ENCODE results near the gene NMUR1.

The NMUR1 gene

DNA sequence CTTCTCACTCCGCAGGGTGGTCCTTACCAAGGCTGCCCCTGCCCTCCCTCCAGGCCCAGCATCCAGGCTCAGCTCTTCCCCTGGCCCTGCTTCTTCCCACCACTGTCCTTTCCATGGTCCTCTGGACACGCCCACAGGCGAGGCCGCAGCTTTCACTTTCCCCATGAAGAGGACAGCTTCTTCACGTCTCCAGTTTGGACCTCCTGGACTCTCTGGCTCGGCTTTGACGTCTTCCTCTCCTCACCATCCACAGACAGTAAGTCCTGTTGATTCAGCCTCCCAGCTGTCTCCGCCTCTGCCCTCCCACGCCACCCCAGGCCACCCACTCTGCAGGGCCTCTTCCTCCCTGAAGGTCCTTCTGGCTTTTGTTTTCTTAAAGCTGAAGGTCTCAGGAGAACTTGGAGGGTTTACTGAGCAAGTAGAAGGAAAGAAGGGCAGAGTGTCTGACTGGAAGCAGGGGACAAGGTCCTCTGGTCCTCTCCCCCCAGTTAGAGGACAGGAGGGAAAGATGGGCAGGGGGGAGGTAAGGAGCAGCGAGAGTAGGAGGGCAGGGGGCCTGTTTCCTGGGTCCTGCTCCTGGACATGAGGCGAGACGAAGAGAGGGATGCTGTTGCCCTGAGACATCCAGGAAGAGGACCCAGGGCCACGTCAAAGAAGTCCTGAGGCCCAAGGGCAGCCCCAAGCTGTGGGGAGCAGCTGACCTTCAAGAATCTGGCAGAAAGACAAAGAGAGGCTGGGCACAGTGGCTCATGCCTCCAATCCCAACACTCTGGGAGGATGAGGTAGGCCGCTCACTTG is 24.7 kb upstream of the NMUR1 start:
- in situ Hi-C loops (cut with HindIII; ENCODE audit: low sequenced_read_pairs), result no loop called here

DNA sequence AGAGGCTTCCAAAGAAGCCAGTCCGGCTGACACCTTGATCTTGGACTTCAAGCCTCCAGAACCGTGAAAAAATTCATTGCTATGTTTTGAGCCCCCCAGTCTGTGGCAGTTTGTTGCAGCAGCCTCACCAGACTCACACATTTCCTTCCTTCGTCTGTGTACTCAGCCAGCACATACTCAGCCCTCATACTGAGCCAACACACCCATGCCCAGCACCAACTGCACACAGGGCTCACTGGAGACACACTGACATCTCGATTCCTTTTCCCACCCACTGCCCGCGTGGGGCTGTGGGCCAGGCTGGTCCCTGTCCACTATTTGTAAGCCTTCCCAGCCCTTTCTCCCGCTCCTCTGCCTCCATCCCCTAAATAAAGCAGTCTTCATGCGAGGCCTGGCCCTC is 24.1 kb upstream of the NMUR1 start:
- in situ Hi-C loops (cut with HindIII; ENCODE audit: low sequenced_read_pairs), result no loop called here

DNA sequence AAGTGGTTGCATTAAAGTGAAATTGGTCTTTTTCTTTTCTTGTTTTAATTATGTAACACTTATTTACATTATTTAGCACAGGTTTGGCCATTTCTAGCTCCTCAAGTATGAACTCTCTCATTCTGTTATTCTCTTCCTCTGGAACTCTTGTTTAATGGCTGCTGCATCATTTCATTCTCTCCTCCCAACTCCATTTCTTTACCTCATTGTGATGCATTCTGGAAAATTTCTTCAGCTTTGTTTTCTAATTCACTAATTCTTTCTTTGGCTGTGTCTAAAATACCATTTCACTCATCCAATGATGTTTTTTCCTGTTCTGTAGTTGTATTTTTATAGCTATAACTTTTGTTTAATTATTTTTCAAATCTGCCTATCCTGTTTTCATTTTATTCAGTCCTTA is 22.5 kb upstream of the NMUR1 start:
- in situ Hi-C loops (cut with HindIII; ENCODE audit: low sequenced_read_pairs), result no loop called here

DNA sequence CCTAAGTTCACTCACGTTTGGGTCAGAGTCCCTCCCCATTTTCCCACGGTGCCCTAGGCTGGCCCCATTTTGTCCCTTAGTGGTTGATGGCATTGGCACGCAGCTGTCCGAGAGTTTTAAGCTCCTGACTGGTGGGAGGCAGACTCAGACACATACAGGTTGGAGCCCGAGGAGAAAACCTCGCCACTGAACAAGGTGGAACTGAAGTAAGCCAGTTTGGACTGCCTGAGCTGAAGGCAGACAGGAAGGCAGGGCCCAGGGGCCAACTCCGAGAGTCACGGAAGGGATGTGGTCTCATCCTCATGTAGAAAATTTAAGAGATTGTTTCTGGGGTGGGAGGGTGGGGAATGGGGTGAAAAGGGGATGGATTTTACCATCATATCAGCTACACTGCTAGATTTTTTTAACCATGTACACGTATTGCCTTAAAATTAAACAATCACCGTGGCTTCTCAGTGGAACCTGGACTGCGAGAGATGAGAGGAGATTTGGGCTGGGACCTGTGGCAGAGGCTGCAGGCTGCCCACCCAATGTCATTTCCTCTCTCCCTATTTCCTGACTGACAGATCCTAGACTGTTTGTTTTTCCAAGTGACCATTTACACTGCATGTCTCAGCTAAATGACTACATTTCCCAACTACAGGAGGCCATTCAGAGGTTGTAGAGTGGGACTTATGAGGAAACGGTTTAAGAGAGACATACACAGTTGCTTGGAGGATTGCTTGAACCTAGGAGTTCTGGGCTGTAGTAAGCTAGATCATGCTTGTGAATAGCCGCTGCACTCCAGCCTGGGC is 19.4 kb upstream of the NMUR1 start:
- in situ Hi-C loops (cut with HindIII; ENCODE audit: low sequenced_read_pairs), result no loop called here

DNA sequence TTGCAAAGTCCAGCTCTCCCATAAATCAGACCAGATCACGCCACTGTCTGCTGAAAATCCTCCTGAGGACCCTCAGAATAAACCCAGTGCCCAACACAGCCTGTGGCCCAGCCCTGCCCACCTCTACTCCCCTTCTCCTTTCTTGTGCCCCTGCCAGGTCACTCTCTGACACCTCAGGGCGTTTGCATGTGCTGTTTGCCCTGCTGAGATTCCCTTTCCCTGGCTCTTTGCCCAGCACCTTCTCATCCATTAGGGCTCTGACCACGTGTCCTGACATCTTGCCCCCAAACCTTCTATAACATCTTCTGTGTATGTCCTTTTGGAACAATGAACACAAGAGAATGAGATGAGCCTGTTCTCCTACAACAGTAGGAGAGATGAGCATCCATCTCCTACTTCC is 18.5 kb upstream of the NMUR1 start:
- in situ Hi-C loops (cut with HindIII; ENCODE audit: low sequenced_read_pairs), result no loop called here

GRCh38 chr2:231547315-231548110 is 17.3 kb upstream of the NMUR1 start:
- in situ Hi-C loops (cut with HindIII; ENCODE audit: low sequenced_read_pairs), result no loop called here

- in situ Hi-C loops (cut with HindIII; ENCODE audit: low sequenced_read_pairs), result no loop called here
These were observed 15.9 kb upstream of the NMUR1 start for GRCh38 chr2:231546014-231546715.

DNA sequence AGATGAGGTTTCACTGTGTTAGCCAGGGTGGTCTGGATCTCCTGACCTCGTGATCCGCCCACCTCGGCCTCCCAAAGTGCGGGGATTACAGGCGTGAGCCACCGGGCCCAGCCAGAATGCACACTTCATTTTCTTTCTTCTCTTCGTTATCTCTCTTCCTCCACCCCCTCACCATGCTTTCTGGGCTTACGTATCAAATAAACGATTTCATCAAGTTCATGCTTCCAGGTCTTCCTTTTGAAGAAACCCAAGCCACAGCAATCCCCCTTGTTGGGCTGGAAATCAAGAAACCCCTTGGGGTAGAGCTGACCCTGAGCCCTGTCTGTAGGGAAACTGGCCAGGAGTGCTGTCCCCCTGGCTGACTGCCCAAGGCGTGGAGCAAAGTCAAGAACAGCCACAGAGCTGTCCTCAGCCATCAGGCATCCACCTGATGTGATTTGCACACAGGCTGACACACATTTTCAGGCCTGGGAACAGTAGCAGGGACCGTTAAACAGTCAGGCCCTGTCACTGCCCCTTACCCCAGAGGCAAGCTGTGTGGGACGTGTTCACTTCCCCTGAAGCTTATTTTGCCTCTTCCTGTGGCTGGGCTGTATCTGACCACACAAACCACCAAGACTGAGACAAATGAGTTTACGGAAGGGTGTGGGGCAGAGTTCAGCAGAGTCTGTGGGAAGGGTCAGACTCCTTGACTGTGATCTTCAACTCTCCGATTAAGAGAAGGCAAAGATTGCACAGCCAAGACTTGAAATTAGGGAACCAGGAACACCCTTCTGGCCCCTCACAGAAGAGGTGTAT is 15.1 kb upstream of the NMUR1 start:
- in situ Hi-C loops (cut with HindIII; ENCODE audit: low sequenced_read_pairs), result no loop called here

GRCh38 chr2:231542136-231542535 is 11.9 kb upstream of the NMUR1 start:
- in situ Hi-C loops (cut with HindIII; ENCODE audit: low sequenced_read_pairs), result no loop called here

DNA sequence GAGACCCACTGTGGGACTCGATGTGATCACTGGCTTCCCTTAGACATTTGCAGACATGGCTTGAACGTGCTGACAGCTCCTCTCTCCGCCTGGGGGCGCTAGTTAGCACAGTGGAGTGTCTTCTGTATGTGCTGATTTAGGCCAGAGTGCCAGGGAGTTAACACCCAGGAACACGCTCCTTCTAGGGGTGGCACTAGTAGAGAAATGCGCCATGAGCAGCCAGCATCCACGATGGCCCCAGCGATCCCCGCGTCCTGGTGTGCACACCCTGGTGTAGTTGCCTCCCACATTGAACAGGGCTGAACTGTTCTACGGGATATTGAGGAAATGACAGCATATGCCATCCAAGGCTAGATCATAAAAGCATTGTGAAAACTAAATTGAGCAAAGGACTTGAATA is 11.4 kb upstream of the NMUR1 start:
- in situ Hi-C loops (cut with HindIII; ENCODE audit: low sequenced_read_pairs), result no loop called here

DNA sequence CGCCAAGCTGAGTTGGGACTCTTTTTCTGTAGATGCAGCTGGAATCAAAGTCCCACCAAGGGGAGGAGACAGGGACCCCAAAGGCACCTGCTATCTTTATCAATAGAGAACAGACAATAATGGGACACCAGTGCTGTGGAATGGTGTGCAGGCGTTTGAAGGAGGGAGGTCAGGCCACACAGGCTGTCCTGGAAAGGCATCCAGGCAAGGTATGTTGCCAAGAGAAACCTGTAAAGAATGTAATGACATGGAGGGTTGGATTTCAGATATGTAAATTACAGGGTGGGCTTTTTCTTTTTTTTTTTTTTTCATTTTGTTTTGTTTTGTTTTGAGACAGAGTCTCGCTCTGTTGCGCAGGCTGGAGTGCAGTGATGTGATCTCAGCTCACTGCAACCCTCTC is 9.7 kb upstream of the NMUR1 start:
- in situ Hi-C loops (cut with HindIII; ENCODE audit: low sequenced_read_pairs), result no loop called here

DNA sequence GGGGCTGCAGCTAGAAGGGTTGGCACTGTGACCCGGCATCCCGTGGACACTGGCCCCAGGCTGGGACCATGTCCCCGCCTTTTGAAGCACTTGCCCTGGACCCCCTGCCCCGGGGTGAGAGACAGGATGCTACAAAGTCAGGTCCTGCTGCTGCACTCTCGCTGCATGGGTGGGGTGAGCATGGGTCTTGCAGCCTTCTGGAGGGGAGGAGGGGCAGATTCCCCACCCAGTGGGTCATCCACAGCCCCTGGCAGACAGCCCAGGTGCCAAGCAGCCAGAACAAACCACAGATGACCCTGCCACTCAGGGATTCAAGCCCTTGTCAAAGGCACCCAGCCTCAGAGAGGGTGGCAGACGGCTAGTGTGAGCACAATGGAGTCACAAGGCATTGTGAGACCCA is 5.7 kb upstream of the NMUR1 start:
- in situ Hi-C loops (cut with HindIII; ENCODE audit: low sequenced_read_pairs), result no loop called here

DNA sequence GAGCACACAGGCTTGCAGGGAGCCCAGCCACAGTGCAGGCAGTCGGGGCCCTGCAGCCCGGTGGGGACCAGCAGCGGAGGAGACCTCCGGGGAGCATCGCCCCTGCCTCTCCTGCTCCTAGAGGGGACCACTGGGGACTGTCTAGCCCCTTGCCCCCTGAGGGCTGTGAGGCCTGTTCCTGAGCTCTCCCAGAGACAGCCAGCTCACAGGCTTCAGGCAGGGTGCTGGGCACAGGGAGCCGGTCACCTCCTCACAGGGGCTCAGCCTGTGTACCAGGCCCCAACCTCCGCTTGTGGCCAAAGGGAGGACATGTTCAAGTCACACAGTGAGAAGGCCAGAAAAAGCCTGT is 3.5 kb upstream of the NMUR1 start:
- in situ Hi-C loops (cut with HindIII; ENCODE audit: low sequenced_read_pairs), result no loop called here

DNA sequence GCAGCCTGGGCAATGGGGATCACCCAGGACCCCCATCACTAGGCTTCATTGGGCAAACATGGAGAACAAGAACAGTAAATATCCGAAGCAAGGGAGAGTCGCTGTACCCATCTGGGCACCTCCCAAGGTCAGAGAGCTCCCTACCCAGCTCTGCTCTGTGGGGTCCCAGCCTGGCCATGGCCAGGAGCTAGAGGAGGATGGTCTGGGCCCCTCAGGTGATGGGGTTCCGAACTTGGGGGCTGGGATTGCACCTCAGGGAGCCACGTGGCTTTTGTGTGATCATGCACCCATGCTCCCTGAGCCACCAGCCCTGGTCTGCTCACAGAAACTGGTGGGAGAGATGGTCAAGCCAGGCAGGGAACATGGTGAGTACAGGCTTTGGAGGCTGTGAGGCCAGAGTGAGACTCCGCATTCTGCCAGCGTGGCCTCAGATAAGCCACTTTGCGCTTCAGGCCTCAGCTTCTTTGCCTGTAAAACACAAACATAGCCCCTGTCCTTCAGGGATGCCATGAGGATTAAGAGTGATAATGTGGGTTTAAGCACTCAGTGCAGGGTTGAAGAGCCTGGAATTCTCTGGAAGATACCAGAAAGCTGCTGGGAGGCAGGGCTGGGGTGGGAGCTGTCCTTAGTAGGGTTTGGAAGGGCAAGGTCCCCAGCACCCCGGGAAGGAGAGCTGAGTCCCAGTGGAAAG is 3.0 kb upstream of the NMUR1 start:
- in situ Hi-C loops (cut with HindIII; ENCODE audit: low sequenced_read_pairs), result no loop called here

GRCh38 chr2:231532756-231533035 is 2.5 kb upstream of the NMUR1 start:
- in situ Hi-C loops (cut with HindIII; ENCODE audit: low sequenced_read_pairs), result no loop called here

- in situ Hi-C loops (cut with HindIII; ENCODE audit: low sequenced_read_pairs), result no loop called here
These were observed 1.9 kb upstream of the NMUR1 start for GRCh38 chr2:231531883-231532755.

DNA sequence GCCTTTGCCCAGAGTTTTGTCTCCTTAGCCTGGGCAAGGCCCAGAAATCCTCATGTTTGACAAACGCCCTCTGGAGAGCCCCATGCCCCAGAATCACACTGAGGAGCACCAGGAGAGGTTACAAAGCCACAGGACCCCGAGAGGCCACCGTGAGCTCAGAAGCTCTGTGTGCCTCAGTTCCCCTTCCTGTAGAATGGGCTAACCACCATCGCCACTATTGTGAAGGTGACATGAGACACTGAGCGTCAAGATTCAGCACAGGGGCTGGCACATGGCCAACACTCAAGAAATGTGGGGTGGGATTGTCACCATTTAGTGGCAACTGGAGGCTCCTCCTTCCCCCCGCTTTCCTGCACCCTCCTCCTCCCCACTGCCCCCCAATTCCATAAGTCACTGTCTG is 1.2 kb upstream of the NMUR1 start:
- in situ Hi-C loops (cut with HindIII; ENCODE audit: low sequenced_read_pairs), result no loop called here

- in situ Hi-C loops (cut with HindIII; ENCODE audit: low sequenced_read_pairs), result no loop called here
These were observed 1.6 kb downstream of the NMUR1 start for GRCh38 chr2:231528636-231529030.

Measured in DLD1 (cell line).